Spleen (tissue), 11 donors: ENCODE measurements around the gene HOXA7. TPM values are rescaled to one million over a fixed set of nuclear protein-coding genes. Genes with fewer than 3 reads are reported as not detected.

ENCODE experiments used
- DNase-seq: peaks from one replicate; pipeline ENCODE4 v3.0.0-alpha.2; 2020
- H3K27ac ChIP-seq, 8 donors: fragments of 200-600 bp; sonication (generic) in 7 of 8; 1 replicate in 4 of 8; 2 replicates in 4 of 8; pipeline versions ENCODE4 v1.5.0 to v1.8.0; 2016 to 2021; ENCODE audit warnings: inconsistent platforms in 4 of 8, mild to moderate bottlenecking in 4 of 8, moderate library complexity in 1 of 8
- H3K27me3 ChIP-seq, 7 donors: fragments of 200-600 bp; sonication (generic) in 6 of 7; replicated peaks in 1 of 7; 1 replicate in 4 of 7; 2 replicates in 3 of 7; pipeline versions ENCODE4 v1.5.0 to v1.8.0; 2016 to 2021; ENCODE audit warnings: inconsistent platforms in 3 of 7, mild to moderate bottlenecking in 1 of 7
- H3K36me3 ChIP-seq, 6 donors: fragments of 200-600 bp; sonication (generic) in 5 of 6; 1 replicate in 4 of 6; 2 replicates in 2 of 6; pipeline versions ENCODE4 v1.5.0 to v1.8.0; 2016 to 2021; ENCODE audit warnings: inconsistent platforms in 2 of 6
- H3K4me1 ChIP-seq, 6 donors: fragments of 200-600 bp; sonication (generic) in 5 of 6; 1 replicate in 3 of 6; 2 replicates in 3 of 6; pipeline versions ENCODE4 v1.5.0 to v1.8.0; 2016 to 2021; ENCODE audit warnings: inconsistent platforms in 3 of 6
- H3K4me3 ChIP-seq, 8 donors: fragments of 200-600 bp; sonication (generic) in 7 of 8; 1 replicate in 4 of 8; 2 replicates in 4 of 8; pipeline versions ENCODE4 v1.5.0 to v1.8.0; 2016 to 2021; ENCODE audit warnings: inconsistent platforms in 4 of 8, mild to moderate bottlenecking in 4 of 8, moderate library complexity in 2 of 8
- H3K9me3 ChIP-seq, 8 donors: fragments of 200-600 bp; sonication (generic) in 7 of 8; 1 replicate in 4 of 8; 2 replicates in 4 of 8; pipeline versions ENCODE4 v1.5.0 to v1.8.0; 2016 to 2021; ENCODE audit warnings: inconsistent platforms in 4 of 8
- CTCF ChIP-seq, 11 experiments: fragments of 200-600 bp in 7 of 11; fragments of 450-650 bp in 4 of 11; sonication (generic) in 4 of 11; IDR thresholded peaks in 8 of 11; conservative IDR thresholded peaks in 3 of 11; 1 replicate in 7 of 11; 2 replicates in 4 of 11; pipeline versions ENCODE4 v1.4.0 to v1.8.0; 2016 to 2021; ENCODE audit warnings: antibody characterized with exemption in 11 of 11, inconsistent platforms in 4 of 11, mild to moderate bottlenecking in 1 of 11
- POLR2A ChIP-seq, 3 donors: fragments of 450-650 bp; IDR thresholded peaks; one replicate each; pipeline ENCODE4 v1.5.1; 2017; ENCODE audit warnings: antibody characterized with exemption in 3 of 3, mild to moderate bottlenecking in 1 of 3
- POLR2AphosphoS5 ChIP-seq, 3 donors: sonication (generic); formaldehyde crosslinking; IDR thresholded peaks; one replicate each; pipeline ENCODE4 v1.5.1; 2017; ENCODE audit warnings: antibody characterized with exemption in 3 of 3
- WGBS, 5 donors: extraction: QIAGEN DNeasy Blood & Tissue Kit in 3 of 5; methylation state at CpG; one replicate each; pipeline versions ENCODE4 v1.1.5 to v1.1.7; 2013 to 2018; 5-methylcytosine and 5-hydroxymethylcytosine counted together
- intact Hi-C: fragments of 100-400 bp; cut with DNase I; formaldehyde crosslinking; loops from one replicate; pipeline ENCODE4 v1.15.0; 2023; ENCODE audit warnings: low total_unique reads
- polyA plus RNA-seq, 3 donors: library from polyadenylated mRNA; stranded (reverse); fragments of 200-250 nt; gene quantifications; one replicate each; pipeline ENCODE4 v1.2.1, GENCODE V29; 2013
- total RNA-seq, 7 donors: library from RNA; depleted of rRNA in 3 of 7; stranded (reverse); fragments of >200 nt in 3 of 7; fragmentation: NEBNext Ultra II Directional in 4 of 7; extraction: Animal tissue kit (Norgen Biotek cat#: 25700) in 4 of 7; gene quantifications; one replicate each; pipeline versions ENCODE4 v1.1.0 to v1.2.1, GENCODE V29; 2016 to 2021
- donor health status: healthy with polysubstance abuse.
- donor health status: DM: no; HTN: no; CAD: no; lungs with moderate emphysema.
- donor health status: DM: no; HTN: no; CAD: no.
- donor health status: Bipolar disorder and iron deficiency.
- donor health status: healthy.
- donor health status: DM: no; HTN: no; CAD: no.
- donor health status: DM: yes; HTN: yes; CAD: no.

The HOXA7 gene
- total and polyA plus RNA-seq, 10 donors, result 0.55 to 8.0 (median 2.4) TPM

GRCh38 chr7:27174874-27175625 is 18.6 kb upstream of the HOXA7 start:
- peaks cover 0 to 8% (median 0%) of the 10 kb centered on the region in 8 donors for H3K9me3 ChIP-seq
- intact Hi-C loops, result no loop called here
- H3K36me3 ChIP-seq, result no peaks in the 10 kb centered on the region
- no peak overlapping the region for H3K27ac ChIP-seq
- TF ChIP-seq POLR2AphosphoS5 (IDR thresholded peaks at IDR 0.05) (no peak), CTCF (IDR thresholded peaks at IDR 0.05 in 8 of 11, conservative IDR thresholded peaks at IDR 0.05 in 3 of 11) (no peak), POLR2A (IDR thresholded peaks at IDR 0.05) (no peak)
- peak; percentile 34 for DNase-seq
- H3K4me1 ChIP-seq, result peaks cover 21 to 59% (median 43%) of the 10 kb centered on the region in 6 donors
- H3K27me3 ChIP-seq, result peaks cover 37 to 100% (median 100%) of the 10 kb centered on the region in 7 donors
- 54 to 81% (median 72%) methylated on average over 11 to 12 of the region's 12 CpGs for WGBS, 5 donors
- peak overlapping the region in 1 of 8 donors; percentile 72 for H3K4me3 ChIP-seq

DNA sequence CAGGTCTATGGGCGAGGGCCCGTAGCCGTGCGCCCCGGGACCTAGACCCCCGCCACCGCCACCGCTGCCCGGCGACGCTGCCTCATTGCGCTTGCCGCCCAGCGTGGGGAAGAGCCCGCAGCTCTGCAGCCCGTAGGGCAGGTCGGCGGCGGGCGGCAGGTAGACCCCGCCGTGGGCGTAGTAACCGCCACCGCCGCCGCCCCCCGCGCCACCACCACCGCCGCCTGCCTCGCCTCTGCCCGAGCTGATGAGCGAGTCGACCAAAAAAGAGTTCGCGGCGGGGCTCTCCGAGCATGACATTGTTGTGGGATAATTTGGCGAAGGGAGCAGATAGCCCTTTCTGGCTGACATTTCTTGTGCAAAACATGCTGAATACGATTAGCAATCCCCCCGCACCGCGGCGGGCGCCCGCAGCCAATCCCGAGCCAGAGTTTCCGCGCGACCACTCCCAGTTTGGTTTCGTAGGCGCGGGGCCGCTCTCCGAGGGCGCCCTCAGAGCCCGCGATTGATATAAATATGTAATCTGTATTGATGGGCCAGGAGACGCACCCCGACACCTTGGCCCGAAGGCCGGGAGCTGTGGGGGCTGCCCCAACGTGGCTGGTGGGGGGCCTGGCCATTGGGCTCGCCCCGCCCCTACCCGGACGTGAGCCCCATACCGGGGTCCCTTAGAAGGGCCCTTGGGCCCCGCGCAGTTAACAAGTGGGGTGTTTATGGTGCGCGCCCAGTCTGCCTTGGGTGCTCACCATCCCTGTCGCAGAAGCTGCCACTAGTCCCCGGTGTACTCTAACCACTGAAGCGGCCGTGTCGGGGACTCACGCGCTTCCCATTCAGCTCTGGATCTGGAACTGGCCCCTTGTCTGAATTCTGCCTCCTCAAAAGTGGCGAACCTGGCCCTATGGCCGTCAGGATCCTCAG is 17.7 kb upstream of the HOXA7 start, which contains the start of gene HOXA10:
HOXA10 (minus strand) TSS at position 365 of the 918 bp plus-strand sequence; CDS start at position 351, 14 bp downstream.
- TF ChIP-seq CTCF (IDR thresholded peaks at IDR 0.05 in 8 of 11, conservative IDR thresholded peaks at IDR 0.05 in 3 of 11), result no peak
- no peak for TF ChIP-seq POLR2A (IDR thresholded peaks at IDR 0.05)
- no peak for TF ChIP-seq POLR2AphosphoS5 (IDR thresholded peaks at IDR 0.05)
- DNase-seq, result peak; percentile 73
- 5 to 13% (median 6%) methylated on average over 47 to 82 of the region's 82 CpGs for WGBS, 5 donors
- peak within 1 kb of the TSS; percentile 16 to 72 (median 46) for H3K4me3 ChIP-seq
- H3K36me3 ChIP-seq, result no peaks in the 10 kb centered on the region
- peaks cover 40 to 100% (median 100%) of the 10 kb centered on the region in 7 donors for H3K27me3 ChIP-seq
- H3K4me1 ChIP-seq, result peaks cover 15 to 59% (median 43%) of the 10 kb centered on the region in 6 donors
- H3K9me3 ChIP-seq, result peaks cover 0 to 8% (median 0%) of the 10 kb centered on the region in 8 donors
- intact Hi-C loops, result no loop called here
- H3K27ac ChIP-seq, result peak within 1 kb of the TSS in 2 of 8 donors; percentile 26 to 32

DNA sequence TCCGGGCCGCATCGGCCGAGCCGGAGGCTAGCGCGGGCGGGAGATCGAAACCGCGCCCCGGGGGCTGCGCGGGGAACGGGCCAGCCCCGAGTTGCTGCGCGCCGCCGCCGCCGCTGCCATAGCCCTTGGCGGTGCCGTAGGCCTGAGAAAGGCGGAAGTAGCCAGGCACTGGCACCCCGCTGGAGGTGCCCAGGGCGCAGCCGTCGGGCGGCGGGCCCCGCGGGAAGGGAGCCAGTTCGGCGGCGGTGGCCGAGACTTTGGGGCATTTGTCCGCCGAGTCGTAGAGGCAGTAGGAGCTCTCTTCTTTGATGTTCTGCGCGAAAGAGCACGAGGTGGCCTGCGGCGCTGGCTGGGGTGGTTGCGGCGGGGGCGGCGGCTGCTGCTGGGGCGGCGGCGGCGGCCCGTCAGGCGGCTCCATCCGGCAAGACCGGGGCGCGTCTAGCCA is 17.1 kb upstream of the HOXA7 start:
- peaks cover 15 to 64% (median 42%) of the 10 kb centered on the region in 6 donors for H3K4me1 ChIP-seq
- TF ChIP-seq POLR2AphosphoS5 (IDR thresholded peaks at IDR 0.05) (peak in 1 of 3 donors; percentile 3), POLR2A (IDR thresholded peaks at IDR 0.05) (no peak)
- H3K27me3 ChIP-seq, result peaks cover 42 to 100% (median 100%) of the 10 kb centered on the region in 7 donors
- H3K9me3 ChIP-seq, result peaks cover 0 to 8% (median 0%) of the 10 kb centered on the region in 8 donors
- intact Hi-C loops, result no loop called here
- peak overlapping the region; percentile 16 to 72 (median 46) for H3K4me3 ChIP-seq
- H3K36me3 ChIP-seq, result no peaks in the 10 kb centered on the region
- peak overlapping the region in 2 of 8 donors; percentile 26 to 32 for H3K27ac ChIP-seq
- 1 to 3% (median 1%) methylated on average over 36 to 59 of the region's 59 CpGs; no CpG with 5 or more reads in 1 of the 5 donors for WGBS, 5 donors
- peak; percentile 91 for DNase-seq

DNA sequence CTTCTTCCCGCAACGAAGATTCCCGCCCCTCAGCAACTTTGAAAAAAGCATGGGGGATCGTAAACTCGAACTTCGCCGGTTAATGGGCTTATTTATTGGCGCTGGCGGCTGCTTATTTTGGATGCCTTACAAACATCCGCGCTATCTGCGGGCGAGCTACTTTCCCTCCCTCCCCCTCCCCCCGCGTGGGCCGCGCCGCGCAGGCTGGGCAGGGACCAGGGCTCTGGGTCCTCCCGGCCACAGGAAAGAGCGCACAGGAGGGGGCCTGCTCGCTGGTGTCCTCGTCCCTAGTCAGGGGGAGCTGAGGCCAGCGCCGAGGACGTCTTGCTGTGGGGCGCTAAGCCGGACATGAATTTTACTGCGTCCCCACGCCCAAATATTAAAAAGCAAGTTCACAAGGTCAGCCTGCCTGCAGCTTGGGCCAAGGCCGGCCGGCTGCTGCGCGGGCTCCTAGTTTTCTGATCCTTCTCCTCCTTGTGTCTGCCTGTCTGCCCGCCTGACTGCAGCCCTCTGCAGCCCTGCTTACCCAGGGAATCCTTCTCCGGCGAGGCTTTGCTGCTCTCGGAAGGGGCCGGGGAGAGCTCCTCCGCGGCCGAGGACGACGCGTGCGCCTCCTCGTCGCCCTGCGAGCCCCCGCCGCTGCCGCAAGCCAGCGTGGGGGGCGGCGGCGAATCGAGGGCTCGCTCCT is 16.5 kb upstream of the HOXA7 start:
- H3K4me3 ChIP-seq, result peak overlapping the region; percentile 16 to 72 (median 46)
- H3K9me3 ChIP-seq, result peaks cover 0 to 8% (median 0%) of the 10 kb centered on the region in 8 donors
- TF ChIP-seq POLR2AphosphoS5 (IDR thresholded peaks at IDR 0.05) (peak in 1 of 3 donors; percentile 50), CTCF (IDR thresholded peaks at IDR 0.05 in 8 of 11, conservative IDR thresholded peaks at IDR 0.05 in 3 of 11) (no peak)
- H3K36me3 ChIP-seq, result no peaks in the 10 kb centered on the region
- DNase-seq, result peak; percentile 76
- intact Hi-C loops, result no loop called here
- WGBS, 5 donors, result 0 to 2% (median 2%) methylated on average over 16 to 58 of the region's 58 CpGs
- peaks cover 15 to 70% (median 44%) of the 10 kb centered on the region in 6 donors for H3K4me1 ChIP-seq
- H3K27ac ChIP-seq, result peak overlapping the region in 2 of 8 donors; percentile 26 to 32
- peaks cover 47 to 100% (median 100%) of the 10 kb centered on the region in 7 donors for H3K27me3 ChIP-seq
